ENCODE data around the gene NDUFS4.
"Not testable (repeated sequence)": the region's sequence is repeated elsewhere in the genome, so short reads cannot be mapped to it uniquely, and the experiment has no call there.

NDUFS4 gene

GRCh38 chr5:53560506-53561191, at the start of gene NDUFS4:
Gene NDUFS4, plus strand, starts transcription at chr5:53560639. Its CDS starts 24 bp downstream, at chr5:53560663.
- DNase-seq (ENCODE audit: low read depth), result peak; percentile 95

- DNase-seq (ENCODE audit: low read depth), result no peak
These were observed 47.9 kb upstream of the NDUFS4 start for GRCh38 chr5:53512539-53512938.

- no peak for DNase-seq (ENCODE audit: low read depth)
These were observed 44.5 kb upstream of the NDUFS4 start for GRCh38 chr5:53515988-53516387.

- DNase-seq (ENCODE audit: low read depth), result no peak
These were observed 39.6 kb upstream of the NDUFS4 start for GRCh38 chr5:53520813-53521212.

GRCh38 chr5:53537711-53538110, 22.7 kb upstream of the NDUFS4 start:
- peak; percentile 2 for DNase-seq (ENCODE audit: low read depth)

GRCh38 chr5:53540739-53541138, 19.7 kb upstream of the NDUFS4 start:
- DNase-seq (ENCODE audit: low read depth), result not testable (repeated sequence)

- DNase-seq (ENCODE audit: low read depth), result no peak
These were observed 18.6 kb upstream of the NDUFS4 start for GRCh38 chr5:53541859-53542258.

GRCh38 chr5:53542926-53543325, 17.5 kb upstream of the NDUFS4 start:
- no peak for DNase-seq (ENCODE audit: low read depth)

GRCh38 chr5:53543401-53543800, 17.0 kb upstream of the NDUFS4 start:
- peak; percentile 61 for DNase-seq (ENCODE audit: low read depth)

GRCh38 chr5:53545744-53546143, 14.7 kb upstream of the NDUFS4 start:
- DNase-seq (ENCODE audit: low read depth), result no peak

- DNase-seq (ENCODE audit: low read depth), result no peak
These were observed 13.2 kb upstream of the NDUFS4 start for GRCh38 chr5:53547226-53547625.

- not testable (repeated sequence) for DNase-seq (ENCODE audit: low read depth)
These were observed 11.9 kb upstream of the NDUFS4 start for GRCh38 chr5:53548501-53548900.

- no peak for DNase-seq (ENCODE audit: low read depth)
These were observed 10.6 kb upstream of the NDUFS4 start for GRCh38 chr5:53549792-53550191.

GRCh38 chr5:53552561-53552960, 7.9 kb upstream of the NDUFS4 start:
- no peak for DNase-seq (ENCODE audit: low read depth)

GRCh38 chr5:53554444-53554843, 6.0 kb upstream of the NDUFS4 start:
- no peak for DNase-seq (ENCODE audit: low read depth)

GRCh38 chr5:53555160-53555559, 5.3 kb upstream of the NDUFS4 start:
- DNase-seq (ENCODE audit: low read depth), result no peak

- no peak for DNase-seq (ENCODE audit: low read depth)
These were observed 4.4 kb upstream of the NDUFS4 start for GRCh38 chr5:53556001-53556400.

GRCh38 chr5:53557386-53557785, 3.1 kb upstream of the NDUFS4 start:
- DNase-seq (ENCODE audit: low read depth), result peak; percentile 56

GRCh38 chr5:53558966-53559365, 1.5 kb upstream of the NDUFS4 start:
- no peak for DNase-seq (ENCODE audit: low read depth)

GRCh38 chr5:53560028-53560427, 411 bp upstream of the NDUFS4 start:
- no peak for DNase-seq (ENCODE audit: low read depth)

GRCh38 chr5:53568401-53568800, 8.0 kb downstream of the NDUFS4 start:
- no peak for DNase-seq (ENCODE audit: low read depth)

- DNase-seq (ENCODE audit: low read depth), result no peak
These were observed 8.4 kb downstream of the NDUFS4 start for GRCh38 chr5:53568871-53569270.

GRCh38 chr5:53569453-53569852, 9.0 kb downstream of the NDUFS4 start:
- no peak for DNase-seq (ENCODE audit: low read depth)

GRCh38 chr5:53571403-53571802, 11.0 kb downstream of the NDUFS4 start:
- no peak for DNase-seq (ENCODE audit: low read depth)

All from iris pigment epithelial cell (primary cell).